HG03521 (cell line): ENCODE measurements around the gene RASD2.
"Not testable (repeated sequence)": the region's sequence is repeated elsewhere in the genome, so short reads cannot be mapped to it uniquely, and the experiment has no call there.

Experiments
- ATAC-seq: cut with Tn5 transposase; IDR thresholded peaks from one replicate; pipeline ENCODE4 v1.9.1; 2021; ENCODE audit warnings: mild to moderate bottlenecking, moderate library complexity; ENCODE audit not compliant: unreplicated experiment

RASD2 gene

GRCh38 chr22:35540595-35541253, at the start of gene RASD2:
Gene RASD2 (plus strand): TSS chr22:35540831. CDS start chr22:35546810, 5,979 bp downstream.
- ATAC-seq, result no peak

- not testable (repeated sequence) for ATAC-seq
Measured at GRCh38 chr22:35491061-35491907, 49.3 kb upstream of the RASD2 start.

GRCh38 chr22:35491908-35492380, 48.7 kb upstream of the RASD2 start:
- no peak for ATAC-seq

- ATAC-seq, result no peak
Measured at GRCh38 chr22:35493074-35493473, 47.6 kb upstream of the RASD2 start.

GRCh38 chr22:35495711-35496110, 44.9 kb upstream of the RASD2 start:
- not testable (repeated sequence) for ATAC-seq

- ATAC-seq, result no peak
Measured at GRCh38 chr22:35496768-35497312, 43.8 kb upstream of the RASD2 start.

- ATAC-seq, result no peak
Measured at GRCh38 chr22:35498026-35498800, 42.4 kb upstream of the RASD2 start.

GRCh38 chr22:35502836-35503235, 37.8 kb upstream of the RASD2 start:
- no peak for ATAC-seq

- no peak for ATAC-seq
Measured at GRCh38 chr22:35505399-35506258, 35.0 kb upstream of the RASD2 start.

GRCh38 chr22:35506259-35506570, 34.4 kb upstream of the RASD2 start:
- no peak for ATAC-seq

- not testable (repeated sequence) for ATAC-seq
Measured at GRCh38 chr22:35507851-35508250, 32.8 kb upstream of the RASD2 start.

GRCh38 chr22:35509451-35509850, 31.2 kb upstream of the RASD2 start:
- no peak for ATAC-seq

- no peak for ATAC-seq
Measured at GRCh38 chr22:35509960-35510359, 30.7 kb upstream of the RASD2 start.

- no peak for ATAC-seq
Measured at GRCh38 chr22:35510481-35510934, 30.1 kb upstream of the RASD2 start.

- no peak for ATAC-seq
Measured at GRCh38 chr22:35510951-35511350, 29.7 kb upstream of the RASD2 start.

GRCh38 chr22:35514366-35514765, 26.3 kb upstream of the RASD2 start:
- no peak for ATAC-seq

GRCh38 chr22:35515952-35516351, 24.7 kb upstream of the RASD2 start:
- ATAC-seq, result not testable (repeated sequence)

GRCh38 chr22:35516723-35517122, 23.9 kb upstream of the RASD2 start:
- no peak for ATAC-seq

- ATAC-seq, result no peak
Measured at GRCh38 chr22:35517207-35517606, 23.4 kb upstream of the RASD2 start.
